Astrocyte (in vitro differentiated cells and primary cell): Measurements from ENCODE around the gene SOX18.

Experiments used
- EZH2 ChIP-seq: IDR thresholded peaks from 2 replicates; pipeline ENCODE4 v1.6.1; 2012; ENCODE audit warnings: mild to moderate bottlenecking, low read length, inconsistent platforms; ENCODE audit not compliant: insufficient read depth
- TF ChIP-seq, protein P1 (sequence below): IDR thresholded peaks from 2 replicates; pipeline ENCODE4 v1.5.1; 2011; ENCODE audit warnings: low read depth, mild to moderate bottlenecking, inconsistent platforms, low read length, moderate library complexity; ENCODE audit not compliant: insufficient read depth

DNA sequence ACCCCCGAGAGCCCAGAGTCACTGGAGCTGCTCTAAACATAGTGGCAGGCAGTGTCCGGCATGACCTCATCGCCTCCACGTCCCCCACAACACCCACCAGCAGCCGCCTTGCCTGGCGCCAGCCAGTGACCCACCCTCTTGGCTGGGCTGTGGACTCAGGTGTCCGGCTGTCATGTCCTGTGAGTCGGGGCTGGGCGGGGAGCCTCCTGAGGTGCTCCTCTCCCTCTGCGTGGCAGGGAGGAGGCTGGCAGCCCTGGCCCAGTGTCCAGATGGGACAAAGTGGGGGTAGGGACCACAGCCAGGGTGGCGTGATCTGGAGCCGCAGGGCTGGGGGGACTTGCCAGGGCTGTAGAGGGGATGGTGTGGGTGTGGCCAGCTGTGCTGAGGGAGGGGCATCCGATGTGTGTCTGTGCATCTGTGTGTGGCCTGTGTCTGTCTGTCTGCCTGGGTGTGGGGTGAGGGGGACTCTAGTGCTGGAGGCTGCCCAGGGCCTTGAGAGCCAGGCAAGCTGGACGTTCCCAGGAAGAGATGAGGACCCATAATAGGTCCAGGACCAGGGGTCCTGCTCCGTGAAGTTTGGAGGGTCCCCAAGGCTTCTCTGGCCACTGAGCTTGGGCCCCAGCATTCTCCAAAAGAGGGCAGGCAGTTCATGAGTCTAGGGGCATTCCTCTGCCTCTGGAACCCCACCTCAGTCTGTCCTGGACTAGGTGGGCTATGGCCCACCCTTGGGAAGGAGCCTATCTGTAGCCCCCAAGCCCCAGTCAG is 2.3 kb upstream of the SOX18 start:
- TF ChIP-seq, protein P1, sequence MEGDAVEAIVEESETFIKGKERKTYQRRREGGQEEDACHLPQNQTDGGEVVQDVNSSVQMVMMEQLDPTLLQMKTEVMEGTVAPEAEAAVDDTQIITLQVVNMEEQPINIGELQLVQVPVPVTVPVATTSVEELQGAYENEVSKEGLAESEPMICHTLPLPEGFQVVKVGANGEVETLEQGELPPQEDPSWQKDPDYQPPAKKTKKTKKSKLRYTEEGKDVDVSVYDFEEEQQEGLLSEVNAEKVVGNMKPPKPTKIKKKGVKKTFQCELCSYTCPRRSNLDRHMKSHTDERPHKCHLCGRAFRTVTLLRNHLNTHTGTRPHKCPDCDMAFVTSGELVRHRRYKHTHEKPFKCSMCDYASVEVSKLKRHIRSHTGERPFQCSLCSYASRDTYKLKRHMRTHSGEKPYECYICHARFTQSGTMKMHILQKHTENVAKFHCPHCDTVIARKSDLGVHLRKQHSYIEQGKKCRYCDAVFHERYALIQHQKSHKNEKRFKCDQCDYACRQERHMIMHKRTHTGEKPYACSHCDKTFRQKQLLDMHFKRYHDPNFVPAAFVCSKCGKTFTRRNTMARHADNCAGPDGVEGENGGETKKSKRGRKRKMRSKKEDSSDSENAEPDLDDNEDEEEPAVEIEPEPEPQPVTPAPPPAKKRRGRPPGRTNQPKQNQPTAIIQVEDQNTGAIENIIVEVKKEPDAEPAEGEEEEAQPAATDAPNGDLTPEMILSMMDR = no peak
- TF ChIP-seq EZH2 = no peak
